Activated CD4-positive, alpha-beta memory T cell treated with anti-CD3 and anti-CD28 coated beads, Interleukin-2, amount 10 ng/mL, durations not matched to agents 7 days and 5 days (primary cell): ENCODE data around the gene PLEKHA5. TPM values are rescaled to one million over a fixed set of nuclear protein-coding genes. Genes with fewer than 3 reads are reported as not detected.
"Not testable (repeated sequence)": the region's sequence is repeated elsewhere in the genome, so short reads cannot be mapped to it uniquely, and the experiment has no call there.

Source experiments
- CTCF ChIA-PET: fragments of 350-600 bp; sonication (Branson Sonifier 250); formaldehyde crosslinking; loops from one replicate; lab custom pipeline; 2021; ENCODE audit warnings: antibody characterized with exemption, inconsistent platforms; lab: Charles Lee
- POLR2A ChIA-PET: fragments of 350-600 bp; sonication (Branson Sonifier 250); formaldehyde crosslinking; loops from one replicate; lab custom pipeline; 2021; ENCODE audit warnings: antibody characterized with exemption; lab: Charles Lee
- DNase-seq: peaks from one replicate; pipeline ENCODE4 v3.0.0-alpha.2; 2020
- H3K27ac Mint-ChIP-seq: one replicate; pipeline ENCODE4 v1.8.0; 2021; ENCODE audit warnings: mild to moderate bottlenecking, mixed read lengths
- H3K27me3 Mint-ChIP-seq: one replicate; pipeline ENCODE4 v1.8.0; 2021; ENCODE audit warnings: mixed read lengths
- H3K36me3 Mint-ChIP-seq: one replicate; pipeline ENCODE4 v1.8.0; 2021; ENCODE audit warnings: low read depth, mixed read lengths
- H3K4me1 Mint-ChIP-seq: one replicate; pipeline ENCODE4 v1.8.0; 2021; ENCODE audit warnings: mixed read lengths
- H3K4me3 Mint-ChIP-seq: one replicate; pipeline ENCODE4 v1.8.0; 2021; ENCODE audit warnings: mild to moderate bottlenecking, mixed read lengths
- H3K9me3 Mint-ChIP-seq: one replicate; pipeline ENCODE4 v1.8.0; 2021; ENCODE audit warnings: mixed read lengths
- total RNA-seq, 2 experiments: library from RNA; stranded (reverse); gene quantifications; one replicate each; pipeline ENCODE4 v1.2.3, GENCODE V29; 2021

The PLEKHA5 gene
- total RNA-seq, 2 experiments from 2014 or later = 13.5 to 15.2 TPM

GRCh38 chr12:19220205-19220604, 90.7 kb downstream of the PLEKHA5 start:
- Mint-ChIP-seq H3K36me3 (no peaks in the 10 kb centered on the region), H3K27ac (no peak overlapping the region), H3K27me3 (no peaks in the 10 kb centered on the region), H3K9me3 (no peaks in the 10 kb centered on the region), H3K4me1 (peaks cover 5% of the 10 kb centered on the region), H3K4me3 (no peak overlapping the region)
- POLR2A ChIA-PET = no interaction called here
- CTCF ChIA-PET = no interaction called here
- no peak for DNase-seq

- Mint-ChIP-seq H3K4me1 (peaks cover 5% of the 10 kb centered on the region), H3K27me3 (no peaks in the 10 kb centered on the region), H3K4me3 (no peak overlapping the region), H3K36me3 (no peaks in the 10 kb centered on the region), H3K9me3 (no peaks in the 10 kb centered on the region), H3K27ac (no peak overlapping the region)
- POLR2A ChIA-PET = no interaction called here
- CTCF ChIA-PET = no interaction called here
- DNase-seq = no peak
Observed at GRCh38 chr12:19220852-19221466, 91.4 kb downstream of the PLEKHA5 start.

GRCh38 chr12:19222558-19222957, 93.0 kb downstream of the PLEKHA5 start:
- CTCF ChIA-PET = interaction anchor here (0.7 to 1.6 kb wide), 4 partner anchors 14 to 63 kb away, joined by 3 to 5 read pairs (median 4); no protein-coding TSS in a partner anchor
- Mint-ChIP-seq H3K4me1 (peaks cover 5% of the 10 kb centered on the region), H3K27me3 (no peaks in the 10 kb centered on the region), H3K27ac (no peak overlapping the region), H3K36me3 (no peaks in the 10 kb centered on the region), H3K9me3 (no peaks in the 10 kb centered on the region), H3K4me3 (no peak overlapping the region)
- POLR2A ChIA-PET = no interaction called here
- no peak for DNase-seq

GRCh38 chr12:19223018-19223417, 93.5 kb downstream of the PLEKHA5 start:
- Mint-ChIP-seq H3K4me1 (peaks cover 5% of the 10 kb centered on the region), H3K27ac (no peak overlapping the region), H3K9me3 (no peaks in the 10 kb centered on the region), H3K27me3 (no peaks in the 10 kb centered on the region), H3K36me3 (no peaks in the 10 kb centered on the region), H3K4me3 (no peak overlapping the region)
- ChIA-PET CTCF (interaction anchor here (0.7 to 1.6 kb wide), 4 partner anchors 14 to 63 kb away, joined by 3 to 5 read pairs (median 4); no protein-coding TSS in a partner anchor), POLR2A (no interaction called here)
- DNase-seq = no peak

- H3K36me3 Mint-ChIP-seq = no peaks in the 10 kb centered on the region
- H3K27ac Mint-ChIP-seq = no peak overlapping the region
- peaks cover 5% of the 10 kb centered on the region for H3K4me1 Mint-ChIP-seq
- no peaks in the 10 kb centered on the region for H3K9me3 Mint-ChIP-seq
- no peak for DNase-seq
- no peak overlapping the region for H3K4me3 Mint-ChIP-seq
- H3K27me3 Mint-ChIP-seq = no peaks in the 10 kb centered on the region
- ChIA-PET CTCF (interaction anchor here (1.3 to 1.6 kb wide), 2 partner anchors 17 to 37 kb away, joined by 3 to 4 read pairs; no protein-coding TSS in a partner anchor), POLR2A (no interaction called here)
Observed at GRCh38 chr12:19223695-19224094, 94.2 kb downstream of the PLEKHA5 start.

- Mint-ChIP-seq H3K27ac (no peak overlapping the region), H3K4me3 (no peak overlapping the region), H3K36me3 (peaks cover 6% of the 10 kb centered on the region), H3K27me3 (no peaks in the 10 kb centered on the region), H3K9me3 (peaks cover 7% of the 10 kb centered on the region), H3K4me1 (peaks cover 5% of the 10 kb centered on the region)
- ChIA-PET CTCF (no interaction called here), POLR2A (no interaction called here)
- DNase-seq = no peak
Observed at GRCh38 chr12:19224746-19225145, 95.2 kb downstream of the PLEKHA5 start.

GRCh38 chr12:19227190-19227879, 97.8 kb downstream of the PLEKHA5 start:
- DNase-seq = no peak
- Mint-ChIP-seq H3K27me3 (no peaks in the 10 kb centered on the region), H3K4me3 (no peak overlapping the region), H3K27ac (no peak overlapping the region), H3K36me3 (peaks cover 6% of the 10 kb centered on the region), H3K4me1 (no peaks in the 10 kb centered on the region), H3K9me3 (peaks cover 7% of the 10 kb centered on the region)
- ChIA-PET CTCF (interaction anchor here (0.7 kb wide), 1 partner anchor 45 kb away, joined by 3 read pairs; no protein-coding TSS in a partner anchor), POLR2A (no interaction called here)

GRCh38 chr12:19227880-19228210, 98.3 kb downstream of the PLEKHA5 start:
- no peak for DNase-seq
- no peak overlapping the region for H3K27ac Mint-ChIP-seq

GRCh38 chr12:19229021-19229420, 99.5 kb downstream of the PLEKHA5 start:
- CTCF ChIA-PET, DNase-seq, POLR2A ChIA-PET, H3K36me3 Mint-ChIP-seq, H3K4me1 Mint-ChIP-seq, H3K4me3 Mint-ChIP-seq, H3K27me3 Mint-ChIP-seq, H3K27ac Mint-ChIP-seq, H3K9me3 Mint-ChIP-seq: not testable (repeated sequence)

More at GRCh38 chr12:19227880-19228210, 98.3 kb downstream of the PLEKHA5 start:
- Mint-ChIP-seq H3K27me3 (no peaks in the 10 kb centered on the region), H3K4me1 (no peaks in the 10 kb centered on the region), H3K9me3 (peaks cover 7% of the 10 kb centered on the region), H3K36me3 (peaks cover 6% of the 10 kb centered on the region), H3K4me3 (no peak overlapping the region)
- POLR2A ChIA-PET = no interaction called here
- CTCF ChIA-PET = interaction anchor here (0.6 kb wide), 1 partner anchor 759 kb away, joined by 4 read pairs; no protein-coding TSS in a partner anchor

GRCh38 chr12:19230299-19230866, 100.8 kb downstream of the PLEKHA5 start:
- Mint-ChIP-seq H3K4me3 (no peak overlapping the region), H3K27ac (no peak overlapping the region), H3K4me1 (no peaks in the 10 kb centered on the region), H3K36me3 (peaks cover 6% of the 10 kb centered on the region), H3K9me3 (peaks cover 7% of the 10 kb centered on the region), H3K27me3 (no peaks in the 10 kb centered on the region)
- DNase-seq = no peak
- ChIA-PET CTCF (no interaction called here), POLR2A (no interaction called here)

GRCh38 chr12:19230896-19231295, 101.4 kb downstream of the PLEKHA5 start:
- CTCF ChIA-PET = no interaction called here
- peaks cover 7% of the 10 kb centered on the region for H3K9me3 Mint-ChIP-seq
- H3K36me3 Mint-ChIP-seq = peaks cover 6% of the 10 kb centered on the region
- no peak for DNase-seq
- no peaks in the 10 kb centered on the region for H3K27me3 Mint-ChIP-seq
- no peak overlapping the region for H3K27ac Mint-ChIP-seq
- no peak overlapping the region for H3K4me3 Mint-ChIP-seq
- POLR2A ChIA-PET = no interaction called here
- H3K4me1 Mint-ChIP-seq = no peaks in the 10 kb centered on the region

GRCh38 chr12:19234171-19234704, 104.7 kb downstream of the PLEKHA5 start:
- H3K9me3 Mint-ChIP-seq = peaks cover 3% of the 10 kb centered on the region
- DNase-seq = no peak
- no peak overlapping the region for H3K4me3 Mint-ChIP-seq
- no peaks in the 10 kb centered on the region for H3K27me3 Mint-ChIP-seq
- peaks cover 3% of the 10 kb centered on the region for H3K4me1 Mint-ChIP-seq
- H3K36me3 Mint-ChIP-seq = peaks cover 3% of the 10 kb centered on the region
- CTCF ChIA-PET = no interaction called here
- no peak overlapping the region for H3K27ac Mint-ChIP-seq
- POLR2A ChIA-PET = no interaction called here
